Measurements from ENCODE around the gene ITGAE. TPM values are rescaled to one million over a fixed set of nuclear protein-coding genes. Genes with fewer than 3 reads are reported as not detected.
A peak's percentile ranks its signal among the peaks of the same experiment; 100 is the strongest.

ITGAE gene
- total and polyA plus RNA-seq, 2 experiments from 2014 or later: 11.7 to 44.9 TPM

GRCh38 chr17:3693141-3693540 lies 107.8 kb downstream of the ITGAE start (continued):
- no peak for TF ChIP-seq CTCF (conservative IDR thresholded peaks at IDR 0.05; ENCODE audit: low read depth in 2 of 2)
- TF ChIP-seq NANOG (IDR thresholded peaks at IDR 0.05; ENCODE audit: borderline replicate concordance): no peak
- no peak for TF ChIP-seq STAT1 (IDR thresholded peaks at IDR 0.05; ENCODE audit: unreplicated experiment)
- TF ChIP-seq POLR2AphosphoS5 (IDR thresholded peaks at IDR 0.05; ENCODE audit: low read depth): no peak

- Mint-ChIP-seq H3K36me3 (ENCODE audit: low read depth) (no peaks in the 10 kb centered on the region), H3K9me3 (no peaks in the 10 kb centered on the region), H3K4me3 (no peak overlapping the region), H3K27ac (no peak overlapping the region), H3K27me3 (ENCODE audit: insufficient read depth, low read depth, poor library complexity) (peaks cover 21% of the 10 kb centered on the region), H3K4me1 (peaks cover 17% of the 10 kb centered on the region)
- Histone ChIP-seq H3K4me3 (no peak overlapping the region), H3F3A (replicated peaks; ENCODE audit: low read depth) (peaks cover 12% of the 10 kb centered on the region), H4K20me1 (replicated peaks; ENCODE audit: insufficient read depth) (no peaks in the 10 kb centered on the region), H2AFZ (no peak overlapping the region), H3K36me3 (ENCODE audit: insufficient read depth) (no peaks in the 10 kb centered on the region), H3K27me3 (ENCODE audit: insufficient read depth) (peaks cover 25% of the 10 kb centered on the region), H3K4me1 (ENCODE audit: insufficient read depth) (peaks cover 16% of the 10 kb centered on the region; the same call in 1 of the 2 replicates), H3K27ac (ENCODE audit: low read depth) (no peak overlapping the region), H3K9me2 (ENCODE audit: insufficient read depth) (no peaks in the 10 kb centered on the region), H3K4me2 (no peak overlapping the region), H3K79me2 (replicated peaks; ENCODE audit: insufficient read depth) (no peaks in the 10 kb centered on the region)
- ATAC-seq (no peak), DNase-seq (ENCODE audit: low spot score) (peak; percentile 65)
- TF ChIP-seq JUNB (IDR thresholded peaks at IDR 0.05; ENCODE audit: unreplicated experiment) (no peak), EZH2phosphoT487 (IDR thresholded peaks at IDR 0.05; ENCODE audit: unreplicated experiment) (no peak), CTCF (conservative IDR thresholded peaks at IDR 0.05; ENCODE audit: low read depth in 2 of 2) (peak; percentile 53 to 76)
Measured at GRCh38 chr17:3692346-3692745, 108.6 kb downstream of the ITGAE start.

GRCh38 chr17:3691617-3692067 lies 109.3 kb downstream of the ITGAE start:
- Histone ChIP-seq H3K4me2 (no peak overlapping the region), H3K9me2 (ENCODE audit: insufficient read depth) (no peaks in the 10 kb centered on the region), H3K79me2 (replicated peaks; ENCODE audit: insufficient read depth) (no peaks in the 10 kb centered on the region), H3K4me3 (no peak overlapping the region), H3F3A (replicated peaks; ENCODE audit: low read depth) (peaks cover 9% of the 10 kb centered on the region), H3K27me3 (ENCODE audit: insufficient read depth) (peaks cover 22% of the 10 kb centered on the region), H3K36me3 (ENCODE audit: insufficient read depth) (no peaks in the 10 kb centered on the region), H2AFZ (no peak overlapping the region), H3K4me1 (ENCODE audit: insufficient read depth) (peaks cover 16% of the 10 kb centered on the region; the same call in 1 of the 2 replicates), H3K27ac (ENCODE audit: low read depth) (no peak overlapping the region), H4K20me1 (replicated peaks; ENCODE audit: insufficient read depth) (no peaks in the 10 kb centered on the region)
- no peak overlapping the region for H3K27ac Mint-ChIP-seq
- no peak overlapping the region for H3K4me3 Mint-ChIP-seq
- DNase-seq (ENCODE audit: low spot score): peak; percentile 66
- TF ChIP-seq CTCF (conservative IDR thresholded peaks at IDR 0.05; ENCODE audit: low read depth in 2 of 2) (peak; percentile 25 to 72; a peak in 3 of 4 replicates), EZH2phosphoT487 (IDR thresholded peaks at IDR 0.05; ENCODE audit: unreplicated experiment) (no peak)
- ATAC-seq: peak; percentile 30
- peaks cover 17% of the 10 kb centered on the region for H3K4me1 Mint-ChIP-seq
- no peaks in the 10 kb centered on the region for H3K9me3 Mint-ChIP-seq
- peaks cover 18% of the 10 kb centered on the region for H3K27me3 Mint-ChIP-seq (ENCODE audit: insufficient read depth, low read depth, poor library complexity)
- no peaks in the 10 kb centered on the region for H3K36me3 Mint-ChIP-seq (ENCODE audit: low read depth)

All from GM23338 (cell line).